Measurements from ENCODE around the gene KCTD17. TPM values are rescaled to one million over a fixed set of nuclear protein-coding genes. Genes with fewer than 3 reads are reported as not detected.

KCTD17 gene
- total RNA-seq, 2 experiments from 2014 or later, result 17.3 to 17.9 TPM

DNA sequence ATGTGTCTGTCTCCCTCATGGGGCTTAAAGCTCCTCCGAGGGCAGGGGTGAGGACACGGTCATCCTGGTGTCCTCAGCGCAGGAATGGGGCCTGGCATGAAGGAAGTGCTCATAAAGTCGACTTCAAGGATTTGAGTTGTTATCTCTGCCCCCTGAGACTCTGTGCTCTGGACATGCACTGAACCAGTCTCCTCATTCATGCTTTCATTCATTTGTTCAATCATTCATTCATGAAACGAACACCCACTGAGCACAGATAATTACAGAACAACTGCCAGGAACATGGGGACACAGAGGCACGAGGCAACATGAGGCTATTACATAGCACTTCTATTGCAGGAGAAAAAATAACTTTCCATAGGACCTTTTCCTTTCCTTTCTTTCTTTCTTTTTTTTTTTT lies 41.5 kb downstream of the KCTD17 start:
- no peak overlapping the region for H3K27ac Mint-ChIP-seq

DNA sequence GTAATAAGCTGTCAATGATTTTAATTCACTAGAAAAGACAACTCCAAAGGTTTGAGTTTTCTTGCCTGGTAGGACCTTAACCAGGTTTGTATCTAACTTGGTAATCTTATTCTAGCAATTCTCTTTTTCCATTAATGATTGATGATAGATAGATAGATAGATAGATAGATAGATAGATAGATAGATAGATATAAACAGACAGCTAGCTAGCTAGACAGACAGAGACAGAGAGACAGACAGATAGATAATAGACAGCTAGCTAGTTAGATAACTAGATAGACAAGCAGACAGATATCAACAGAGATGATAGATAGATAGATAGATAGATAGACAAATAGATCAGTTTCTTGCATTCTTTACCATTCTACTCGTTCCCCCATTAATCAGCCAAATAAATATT lies 42.7 kb downstream of the KCTD17 start:
- H3K36me3 Mint-ChIP-seq (ENCODE audit: low read depth), result no peaks in the 10 kb centered on the region
- Histone ChIP-seq H3K4me3 (ENCODE audit: low read length) (no peak overlapping the region), H3K27ac (ENCODE audit: low read depth in 1 of 2, low read length in 2 of 2) (no peak overlapping the region), H3K36me3 (ENCODE audit: insufficient read depth, low read length) (no peaks in the 10 kb centered on the region), H3K9me3 (ENCODE audit: control insufficient read depth in 1 of 2, insufficient read depth in 1 of 2, low read length in 2 of 2) (no peaks in the 10 kb centered on the region), H3K27me3 (ENCODE audit: control insufficient read depth in 1 of 2, insufficient read depth in 2 of 2, low read length in 2 of 2) (peaks cover 0 to 3% of the 10 kb centered on the region in 2 experiments), H3K4me1 (ENCODE audit: insufficient read depth, low read length) (peaks cover 5% of the 10 kb centered on the region)
- H3K4me1 Mint-ChIP-seq (ENCODE audit: low read depth), result no peaks in the 10 kb centered on the region
- no peak overlapping the region for H3K4me3 Mint-ChIP-seq
- ATAC-seq (ENCODE audit: poor library complexity) (no peak), DNase-seq (no peak)
- H3K27ac Mint-ChIP-seq, result no peak overlapping the region
- TF ChIP-seq, protein P1, sequence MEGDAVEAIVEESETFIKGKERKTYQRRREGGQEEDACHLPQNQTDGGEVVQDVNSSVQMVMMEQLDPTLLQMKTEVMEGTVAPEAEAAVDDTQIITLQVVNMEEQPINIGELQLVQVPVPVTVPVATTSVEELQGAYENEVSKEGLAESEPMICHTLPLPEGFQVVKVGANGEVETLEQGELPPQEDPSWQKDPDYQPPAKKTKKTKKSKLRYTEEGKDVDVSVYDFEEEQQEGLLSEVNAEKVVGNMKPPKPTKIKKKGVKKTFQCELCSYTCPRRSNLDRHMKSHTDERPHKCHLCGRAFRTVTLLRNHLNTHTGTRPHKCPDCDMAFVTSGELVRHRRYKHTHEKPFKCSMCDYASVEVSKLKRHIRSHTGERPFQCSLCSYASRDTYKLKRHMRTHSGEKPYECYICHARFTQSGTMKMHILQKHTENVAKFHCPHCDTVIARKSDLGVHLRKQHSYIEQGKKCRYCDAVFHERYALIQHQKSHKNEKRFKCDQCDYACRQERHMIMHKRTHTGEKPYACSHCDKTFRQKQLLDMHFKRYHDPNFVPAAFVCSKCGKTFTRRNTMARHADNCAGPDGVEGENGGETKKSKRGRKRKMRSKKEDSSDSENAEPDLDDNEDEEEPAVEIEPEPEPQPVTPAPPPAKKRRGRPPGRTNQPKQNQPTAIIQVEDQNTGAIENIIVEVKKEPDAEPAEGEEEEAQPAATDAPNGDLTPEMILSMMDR (IDR thresholded peaks at IDR 0.05), result no peak
- CTCF ChIA-PET, result no interaction called here
- POLR2A ChIA-PET, result no interaction called here
- no peaks in the 10 kb centered on the region for H3K9me3 Mint-ChIP-seq
- peaks cover 28% of the 10 kb centered on the region for H3K27me3 Mint-ChIP-seq
- intact Hi-C loops (cut with DNase I, micrococcal nuclease), result no loop called here

More for the DNA sequence above, 41.5 kb downstream of the KCTD17 start:
- Histone ChIP-seq H3K27me3 (ENCODE audit: control insufficient read depth in 1 of 2, insufficient read depth in 2 of 2, low read length in 2 of 2) (peaks cover 0 to 3% of the 10 kb centered on the region in 2 experiments), H3K4me1 (ENCODE audit: insufficient read depth, low read length) (peaks cover 3% of the 10 kb centered on the region), H3K9me3 (ENCODE audit: control insufficient read depth in 1 of 2, insufficient read depth in 1 of 2, low read length in 2 of 2) (no peaks in the 10 kb centered on the region), H3K36me3 (ENCODE audit: insufficient read depth, low read length) (no peaks in the 10 kb centered on the region), H3K4me3 (ENCODE audit: low read length) (no peak overlapping the region), H3K27ac (ENCODE audit: low read depth in 1 of 2, low read length in 2 of 2) (no peak overlapping the region)
- Mint-ChIP-seq H3K9me3 (no peaks in the 10 kb centered on the region), H3K27me3 (peaks cover 28% of the 10 kb centered on the region), H3K36me3 (ENCODE audit: low read depth) (no peaks in the 10 kb centered on the region), H3K4me3 (no peak overlapping the region), H3K4me1 (ENCODE audit: low read depth) (no peaks in the 10 kb centered on the region)
- intact Hi-C loops (cut with DNase I, micrococcal nuclease), result no loop called here
- CTCF ChIA-PET, result no interaction called here
- POLR2A ChIA-PET, result no interaction called here
- ATAC-seq (ENCODE audit: poor library complexity) (no peak), DNase-seq (no peak)
- TF ChIP-seq, protein P1 (IDR thresholded peaks at IDR 0.05), result no peak

DNA sequence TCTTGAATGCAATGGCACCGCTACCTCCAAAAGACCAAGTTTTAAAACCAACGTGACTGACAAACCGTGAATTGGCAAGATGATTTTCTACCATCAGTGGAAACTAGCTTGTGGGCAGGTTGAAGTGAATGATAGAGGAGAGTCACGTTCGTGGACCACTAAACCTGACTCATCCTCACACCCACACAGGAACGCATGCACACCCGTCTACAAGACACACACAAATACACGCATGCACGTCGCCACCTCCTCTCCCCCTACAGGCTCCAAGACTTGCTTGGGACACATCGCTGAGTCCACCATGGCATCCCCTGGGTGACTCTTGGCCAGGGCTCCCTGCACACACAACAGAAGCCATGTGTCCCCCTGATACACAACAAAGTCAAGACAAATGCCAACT lies 43.6 kb downstream of the KCTD17 start:
- Histone ChIP-seq H3K27ac (ENCODE audit: low read depth in 1 of 2, low read length in 2 of 2) (no peak overlapping the region), H3K36me3 (ENCODE audit: insufficient read depth, low read length) (no peaks in the 10 kb centered on the region), H3K27me3 (ENCODE audit: control insufficient read depth in 1 of 2, insufficient read depth in 2 of 2, low read length in 2 of 2) (peaks cover 0 to 3% of the 10 kb centered on the region in 2 experiments), H3K4me3 (ENCODE audit: low read length) (no peak overlapping the region), H3K4me1 (ENCODE audit: insufficient read depth, low read length) (peaks cover 5% of the 10 kb centered on the region), H3K9me3 (ENCODE audit: control insufficient read depth in 1 of 2, insufficient read depth in 1 of 2, low read length in 2 of 2) (no peaks in the 10 kb centered on the region)
- TF ChIP-seq, protein P1 (IDR thresholded peaks at IDR 0.05), result no peak
- H3K36me3 Mint-ChIP-seq (ENCODE audit: low read depth), result no peaks in the 10 kb centered on the region
- no peak overlapping the region for H3K27ac Mint-ChIP-seq
- intact Hi-C loops (cut with DNase I, micrococcal nuclease), result no loop called here
- H3K9me3 Mint-ChIP-seq, result no peaks in the 10 kb centered on the region
- CTCF ChIA-PET, result no interaction called here
- ATAC-seq (ENCODE audit: poor library complexity), result no peak
- POLR2A ChIA-PET, result no interaction called here
- H3K4me1 Mint-ChIP-seq (ENCODE audit: low read depth), result no peaks in the 10 kb centered on the region
- H3K4me3 Mint-ChIP-seq, result no peak overlapping the region
- H3K27me3 Mint-ChIP-seq, result peaks cover 28% of the 10 kb centered on the region
- no peak for DNase-seq
